Peyer's patch (tissue), 4 donors: ENCODE data around the gene SLC38A2. TPM values are rescaled to one million over a fixed set of nuclear protein-coding genes. Genes with fewer than 3 reads are reported as not detected.
"Not testable (repeated sequence)": the region's sequence is repeated elsewhere in the genome, so short reads cannot be mapped to it uniquely, and the experiment has no call there.

Source experiments
- DNase-seq, 3 donors: peaks; one replicate each; pipeline ENCODE4 v3.0.0-alpha.2; 2017 to 2019
- H3K27ac ChIP-seq, 4 donors: fragments of 200-600 bp; sonication (generic); one replicate each; pipeline ENCODE4 v1.5.1; 2016 to 2019
- H3K27me3 ChIP-seq, 2 donors: fragments of 200-600 bp; sonication (generic); one replicate each; pipeline ENCODE4 v1.5.1; 2019
- H3K36me3 ChIP-seq, 3 donors: fragments of 200-600 bp; sonication (generic); one replicate each; pipeline ENCODE4 v1.5.1; 2016 to 2019
- H3K4me1 ChIP-seq, 4 donors: fragments of 200-600 bp; sonication (generic); one replicate each; pipeline ENCODE4 v1.5.1; 2016 to 2019
- H3K4me3 ChIP-seq, 4 donors: fragments of 200-600 bp; sonication (generic); 1 replicate in 3 of 4; 2 replicates in 1 of 4; pipeline ENCODE4 v1.5.1; 2016 to 2019; ENCODE audit warnings: mild to moderate bottlenecking in 1 of 4
- H3K9me3 ChIP-seq, 4 donors: fragments of 200-600 bp; sonication (generic); one replicate each; pipeline ENCODE4 v1.5.1; 2016 to 2019; ENCODE audit warnings: mild to moderate bottlenecking in 1 of 4
- POLR2A ChIP-seq, 2 donors: fragments of 450-650 bp; IDR thresholded peaks; one replicate each; pipeline ENCODE4 v1.5.1; 2017; ENCODE audit warnings: antibody characterized with exemption in 2 of 2, mild to moderate bottlenecking in 2 of 2, moderate library complexity in 2 of 2
- total RNA-seq, 4 donors: library from RNA; depleted of rRNA; stranded (reverse); fragments of >200 nt; gene quantifications; one replicate each; pipeline ENCODE4 v1.1.0, GENCODE V29; 2016
- TF ChIP-seq, protein P1 (sequence below), 6 experiments: fragments of 450-650 bp in 4 of 6; fragments of 200-600 bp in 2 of 6; sonication (generic) in 1 of 6; IDR thresholded peaks; one replicate each; pipeline ENCODE4 v1.5.1; 2017 to 2019; ENCODE audit warnings: antibody characterized with exemption in 6 of 6, mild to moderate bottlenecking in 3 of 6, moderate library complexity in 1 of 6

Gene SLC38A2
- total RNA-seq, 4 donors from 2014 or later = 93.1 to 173 (median 134) TPM

DNA sequence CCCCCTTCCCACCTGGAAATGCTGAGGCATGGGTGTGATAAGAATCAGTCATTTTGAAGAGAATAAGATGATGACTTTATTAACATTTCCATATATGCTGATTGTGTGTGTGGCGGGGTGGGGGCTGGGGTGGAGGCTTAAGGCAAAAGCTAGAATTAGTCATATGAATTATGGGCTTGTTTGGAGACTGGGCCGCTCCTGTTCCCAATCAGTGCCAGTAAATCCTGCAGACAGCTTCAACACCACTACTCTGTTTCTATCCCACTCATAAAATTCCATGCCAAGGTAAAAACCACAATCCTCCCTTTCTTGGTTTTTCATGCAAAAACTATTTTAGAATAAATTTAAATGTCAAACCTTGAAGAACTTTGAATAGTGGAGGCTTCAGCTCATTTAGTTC, 29.9 kb upstream of the SLC38A2 start:
- H3K27me3 ChIP-seq = no peaks in the 10 kb centered on the region
- no peak overlapping the region for H3K4me3 ChIP-seq
- no peaks in the 10 kb centered on the region for H3K9me3 ChIP-seq
- peaks cover 0 to 19% (median 0%) of the 10 kb centered on the region in 4 donors for H3K4me1 ChIP-seq
- H3K27ac ChIP-seq = peak overlapping the region in 1 of 4 donors; percentile 36
- DNase-seq = no peak
- no peaks in the 10 kb centered on the region for H3K36me3 ChIP-seq
- TF ChIP-seq POLR2A (IDR thresholded peaks at IDR 0.05) = no peak
- TF ChIP-seq, protein P1, sequence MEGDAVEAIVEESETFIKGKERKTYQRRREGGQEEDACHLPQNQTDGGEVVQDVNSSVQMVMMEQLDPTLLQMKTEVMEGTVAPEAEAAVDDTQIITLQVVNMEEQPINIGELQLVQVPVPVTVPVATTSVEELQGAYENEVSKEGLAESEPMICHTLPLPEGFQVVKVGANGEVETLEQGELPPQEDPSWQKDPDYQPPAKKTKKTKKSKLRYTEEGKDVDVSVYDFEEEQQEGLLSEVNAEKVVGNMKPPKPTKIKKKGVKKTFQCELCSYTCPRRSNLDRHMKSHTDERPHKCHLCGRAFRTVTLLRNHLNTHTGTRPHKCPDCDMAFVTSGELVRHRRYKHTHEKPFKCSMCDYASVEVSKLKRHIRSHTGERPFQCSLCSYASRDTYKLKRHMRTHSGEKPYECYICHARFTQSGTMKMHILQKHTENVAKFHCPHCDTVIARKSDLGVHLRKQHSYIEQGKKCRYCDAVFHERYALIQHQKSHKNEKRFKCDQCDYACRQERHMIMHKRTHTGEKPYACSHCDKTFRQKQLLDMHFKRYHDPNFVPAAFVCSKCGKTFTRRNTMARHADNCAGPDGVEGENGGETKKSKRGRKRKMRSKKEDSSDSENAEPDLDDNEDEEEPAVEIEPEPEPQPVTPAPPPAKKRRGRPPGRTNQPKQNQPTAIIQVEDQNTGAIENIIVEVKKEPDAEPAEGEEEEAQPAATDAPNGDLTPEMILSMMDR (IDR thresholded peaks at IDR 0.05) = no peak

DNA sequence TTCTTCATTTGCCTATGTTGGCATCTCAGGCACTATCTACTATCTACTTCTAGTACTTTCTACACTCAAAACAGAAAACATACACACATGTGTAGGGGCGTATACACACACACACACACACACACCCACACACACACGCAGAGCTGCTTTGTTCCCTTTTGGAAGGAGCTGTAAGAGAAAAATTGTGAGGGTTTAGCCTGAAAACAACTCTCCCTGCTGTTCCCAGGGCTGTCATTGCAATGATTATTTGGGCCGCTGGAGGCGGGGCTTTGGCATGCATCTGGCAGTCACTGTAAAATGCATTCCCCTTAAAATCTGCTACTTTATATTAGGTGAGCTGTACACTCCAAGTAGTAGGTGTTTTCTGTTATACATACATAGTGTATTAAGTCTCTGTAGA, 29.1 kb upstream of the SLC38A2 start:
- TF ChIP-seq, protein P1 (IDR thresholded peaks at IDR 0.05) = peak in 1 of 6 experiments; percentile 13
- TF ChIP-seq POLR2A (IDR thresholded peaks at IDR 0.05) = no peak
- Histone ChIP-seq H3K9me3 (no peaks in the 10 kb centered on the region), H3K36me3 (no peaks in the 10 kb centered on the region), H3K4me3 (no peak overlapping the region), H3K27ac (peak overlapping the region in 1 of 4 donors; percentile 36), H3K27me3 (no peaks in the 10 kb centered on the region), H3K4me1 (peaks cover 0 to 19% (median 0%) of the 10 kb centered on the region in 4 donors)
- DNase-seq = no peak

DNA sequence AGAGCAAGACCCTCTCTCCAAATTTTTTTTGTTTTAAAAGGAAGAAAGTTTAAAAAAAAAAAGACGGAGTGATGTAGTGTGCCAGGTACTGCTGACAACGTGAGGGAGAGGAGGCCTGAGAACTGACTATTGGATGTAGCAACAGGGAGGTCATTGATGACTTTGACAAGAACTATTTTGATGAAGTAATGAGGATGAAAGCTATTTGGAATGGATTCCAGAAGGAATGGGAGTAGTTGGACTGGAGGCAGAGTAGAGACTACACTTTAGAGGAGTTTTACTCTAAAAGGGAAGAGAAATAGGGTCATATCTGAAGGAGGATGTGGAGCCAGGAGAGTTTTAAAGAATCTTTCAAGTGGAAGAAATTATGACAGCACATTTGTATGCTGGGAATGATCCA, 27.8 kb upstream of the SLC38A2 start:
- no peaks in the 10 kb centered on the region for H3K36me3 ChIP-seq
- H3K4me1 ChIP-seq = peaks cover 0 to 19% (median 0%) of the 10 kb centered on the region in 4 donors
- TF ChIP-seq, protein P1 (IDR thresholded peaks at IDR 0.05) = no peak
- TF ChIP-seq POLR2A (IDR thresholded peaks at IDR 0.05) = no peak
- H3K27ac ChIP-seq = no peak overlapping the region
- H3K27me3 ChIP-seq = no peaks in the 10 kb centered on the region
- no peak for DNase-seq
- H3K9me3 ChIP-seq = no peaks in the 10 kb centered on the region
- H3K4me3 ChIP-seq = no peak overlapping the region

DNA sequence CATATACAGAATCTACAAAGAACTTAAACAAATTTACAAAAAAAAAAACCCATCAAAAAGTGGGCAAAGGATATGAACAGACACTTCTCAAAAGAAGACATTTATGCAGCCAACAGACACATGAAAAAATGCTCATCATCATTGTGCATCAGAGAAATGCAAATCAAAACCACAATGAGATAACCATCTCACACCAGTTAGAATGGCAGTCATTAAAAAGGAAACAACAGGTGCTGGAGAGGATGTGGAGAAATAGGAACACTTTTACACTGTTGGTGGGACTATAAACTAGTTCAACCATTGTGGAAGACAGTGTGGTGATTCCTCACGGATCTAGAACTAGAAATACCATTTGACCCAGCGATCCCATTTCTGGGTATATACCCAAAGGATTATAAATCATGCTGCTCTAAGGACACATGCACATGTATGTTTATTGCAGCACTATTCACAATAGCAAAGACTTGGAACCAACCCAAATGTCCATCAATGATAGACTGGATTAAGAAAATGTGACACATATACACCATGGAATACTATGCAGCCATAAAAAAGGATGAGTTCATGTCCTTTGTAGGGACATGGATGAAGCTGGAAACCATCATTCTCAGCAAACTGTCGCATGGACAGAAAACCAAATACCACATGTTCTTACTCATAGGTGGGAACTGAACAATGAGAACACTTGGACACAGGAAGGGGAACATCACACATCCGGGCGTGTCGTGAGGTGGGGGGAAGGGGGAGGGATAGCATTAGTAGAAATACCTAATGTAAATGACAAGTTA, 27.1 kb upstream of the SLC38A2 start:
- H3K27me3 ChIP-seq, H3K27ac ChIP-seq, H3K36me3 ChIP-seq, DNase-seq, H3K9me3 ChIP-seq, H3K4me3 ChIP-seq: not testable (repeated sequence)
- peaks cover 0 to 19% (median 0%) of the 10 kb centered on the region in 4 donors for H3K4me1 ChIP-seq

DNA sequence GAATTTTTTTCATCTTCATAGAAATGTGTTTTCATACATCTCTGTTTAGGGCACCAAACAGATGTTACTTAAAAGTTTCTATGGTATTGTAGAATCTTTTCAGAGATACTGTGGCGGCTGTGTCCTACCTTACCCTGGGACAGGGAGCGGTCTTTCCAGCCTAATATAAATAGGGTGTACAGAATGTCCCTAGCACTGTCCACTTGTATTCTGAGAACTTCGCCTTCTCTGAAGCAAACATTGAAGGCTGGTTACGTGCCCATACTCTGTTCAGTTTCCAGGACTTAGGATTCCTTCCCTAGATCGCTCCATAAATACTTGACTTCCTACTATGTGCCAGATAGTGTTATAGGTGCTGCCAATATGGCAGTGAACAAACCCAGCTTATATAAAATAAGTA, 24.3 kb upstream of the SLC38A2 start:
- no peaks in the 10 kb centered on the region for H3K27me3 ChIP-seq
- TF ChIP-seq, protein P1 (IDR thresholded peaks at IDR 0.05) = no peak
- no peak for TF ChIP-seq POLR2A (IDR thresholded peaks at IDR 0.05)
- no peak overlapping the region for H3K4me3 ChIP-seq
- H3K4me1 ChIP-seq = no peaks in the 10 kb centered on the region
- DNase-seq = no peak
- no peak overlapping the region for H3K27ac ChIP-seq
- no peaks in the 10 kb centered on the region for H3K9me3 ChIP-seq
- no peaks in the 10 kb centered on the region for H3K36me3 ChIP-seq

DNA sequence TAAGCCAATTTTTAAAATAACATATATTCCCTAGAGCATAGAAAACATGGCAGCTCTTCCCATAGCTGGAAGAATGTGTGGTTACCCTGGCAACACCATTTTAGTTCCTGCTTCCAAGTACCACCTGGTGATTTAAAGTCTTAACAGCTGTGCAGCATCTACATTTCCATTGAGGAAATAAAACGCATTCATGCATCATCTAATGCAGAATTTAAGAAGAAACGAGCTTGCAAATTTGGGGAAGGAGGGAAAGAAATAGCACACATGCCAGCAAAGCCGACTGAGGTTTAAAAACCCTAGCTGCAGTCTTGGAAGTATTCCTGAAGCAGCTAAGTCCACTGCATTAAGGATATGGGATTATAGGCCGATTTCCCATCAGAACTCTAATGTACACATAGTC, 22.8 kb upstream of the SLC38A2 start:
- Histone ChIP-seq H3K27ac (no peak overlapping the region), H3K36me3 (no peaks in the 10 kb centered on the region), H3K27me3 (no peaks in the 10 kb centered on the region), H3K9me3 (no peaks in the 10 kb centered on the region), H3K4me1 (peaks cover 0 to 5% (median 0%) of the 10 kb centered on the region in 4 donors), H3K4me3 (no peak overlapping the region)
- no peak for TF ChIP-seq POLR2A (IDR thresholded peaks at IDR 0.05)
- TF ChIP-seq, protein P1 (IDR thresholded peaks at IDR 0.05) = no peak
- no peak for DNase-seq
